Medulla oblongata (tissue), 1 donor: ENCODE measurements around the gene VPS13C.

Experiments used
- DNase-seq: peaks from one replicate; pipeline ENCODE4 v3.0.0-alpha.2; 2015; ENCODE audit errors: extremely low spot score

Gene VPS13C

DNA sequence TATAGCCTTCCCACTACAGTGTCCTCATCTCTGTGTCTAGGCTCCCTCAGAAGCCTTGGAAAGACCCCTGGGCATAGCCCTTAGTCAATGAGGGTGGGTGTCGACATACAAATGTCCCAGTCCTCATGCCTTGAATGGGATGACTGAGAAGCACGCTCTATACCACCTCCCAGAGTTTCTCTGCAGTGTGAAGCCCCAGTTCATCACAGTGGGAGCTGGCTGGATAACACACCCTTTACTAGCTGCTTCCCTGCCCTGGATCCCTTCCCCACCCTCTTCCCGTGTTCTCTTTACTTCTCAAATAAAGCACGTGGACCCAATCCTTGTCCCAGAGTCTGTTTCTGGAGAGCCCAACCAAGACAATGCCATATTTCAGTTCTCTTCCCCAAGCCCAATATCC is 239.3 kb downstream of the VPS13C start:
- DNase-seq: no peak

DNA sequence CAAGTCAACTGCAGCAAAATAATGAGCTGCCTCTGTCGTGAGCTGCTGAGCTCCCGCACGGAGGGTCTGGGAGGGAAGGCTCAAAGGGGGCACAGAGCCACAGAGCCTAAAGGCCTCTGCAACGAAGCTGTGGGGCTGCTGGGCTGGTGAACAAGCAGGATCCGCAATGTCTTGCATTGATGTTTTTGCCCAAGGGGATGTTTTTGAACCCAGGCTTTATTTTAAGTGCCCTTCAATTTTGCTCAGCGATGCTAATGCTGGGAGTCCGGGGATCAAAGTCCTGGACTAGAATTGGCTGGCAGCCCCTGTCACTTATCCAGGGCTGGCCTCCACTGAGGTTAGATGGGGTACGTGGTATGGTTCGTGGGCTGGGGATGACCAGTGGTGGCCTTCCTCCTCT is 240.0 kb downstream of the VPS13C start:
- no peak for DNase-seq

DNA sequence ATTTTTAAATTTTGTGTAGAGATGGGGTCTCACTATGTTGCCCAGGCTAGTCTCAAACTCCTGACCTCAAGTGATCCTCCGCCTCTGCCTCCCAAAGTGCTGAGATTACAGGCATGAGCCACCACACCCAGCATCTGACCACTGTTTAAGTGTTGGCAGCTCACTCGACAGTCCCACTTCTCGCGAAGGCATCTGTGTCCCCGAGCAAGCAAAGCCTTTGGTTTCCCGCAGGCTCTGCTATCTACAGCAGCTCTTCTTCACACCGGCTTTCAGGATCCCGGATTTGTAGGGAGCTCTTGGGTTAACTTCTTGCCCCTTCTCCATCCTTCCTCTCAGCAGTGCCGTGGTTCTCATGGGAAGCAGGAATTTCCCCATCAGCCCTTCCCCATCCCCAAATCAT is 240.9 kb downstream of the VPS13C start:
- no peak for DNase-seq

DNA sequence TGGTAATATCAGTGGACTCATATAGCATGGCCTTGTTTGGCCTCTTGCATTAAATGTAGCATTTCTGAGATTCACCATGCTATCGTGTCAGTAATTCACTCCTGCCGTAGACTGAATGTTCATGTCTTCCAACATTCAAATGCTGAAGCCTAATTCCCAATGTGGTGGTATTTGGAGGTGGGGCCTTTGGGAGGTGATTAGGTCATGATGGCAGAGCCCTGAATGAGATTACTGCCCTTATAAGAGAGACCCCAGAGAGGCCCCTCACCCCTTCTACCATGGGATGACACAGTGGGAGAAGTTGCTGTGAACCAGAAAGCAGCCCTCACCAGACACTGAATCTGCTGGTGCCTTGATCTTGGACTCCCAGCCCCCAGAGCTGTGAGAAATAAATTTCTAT is 241.4 kb downstream of the VPS13C start:
- no peak for DNase-seq

DNA sequence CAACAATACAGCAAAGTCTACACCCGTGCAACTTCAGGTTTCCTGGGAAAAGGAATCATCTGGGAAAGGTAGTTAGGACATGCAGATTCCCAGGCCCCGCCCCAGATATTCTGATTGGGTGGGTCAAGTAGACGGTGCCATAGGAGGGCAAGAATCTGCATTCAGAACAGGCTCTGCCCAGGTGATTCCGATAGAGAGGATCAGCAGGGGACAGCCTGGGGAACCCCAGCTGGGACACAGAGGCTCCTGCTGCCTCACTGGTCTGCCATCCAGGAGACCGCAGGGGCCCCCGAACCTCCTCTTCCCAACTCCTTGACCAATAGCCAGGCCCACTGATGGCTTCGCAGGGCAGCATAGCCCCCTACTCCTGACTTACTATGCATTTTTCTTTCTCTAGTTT is 243.4 kb downstream of the VPS13C start:
- no peak for DNase-seq

DNA sequence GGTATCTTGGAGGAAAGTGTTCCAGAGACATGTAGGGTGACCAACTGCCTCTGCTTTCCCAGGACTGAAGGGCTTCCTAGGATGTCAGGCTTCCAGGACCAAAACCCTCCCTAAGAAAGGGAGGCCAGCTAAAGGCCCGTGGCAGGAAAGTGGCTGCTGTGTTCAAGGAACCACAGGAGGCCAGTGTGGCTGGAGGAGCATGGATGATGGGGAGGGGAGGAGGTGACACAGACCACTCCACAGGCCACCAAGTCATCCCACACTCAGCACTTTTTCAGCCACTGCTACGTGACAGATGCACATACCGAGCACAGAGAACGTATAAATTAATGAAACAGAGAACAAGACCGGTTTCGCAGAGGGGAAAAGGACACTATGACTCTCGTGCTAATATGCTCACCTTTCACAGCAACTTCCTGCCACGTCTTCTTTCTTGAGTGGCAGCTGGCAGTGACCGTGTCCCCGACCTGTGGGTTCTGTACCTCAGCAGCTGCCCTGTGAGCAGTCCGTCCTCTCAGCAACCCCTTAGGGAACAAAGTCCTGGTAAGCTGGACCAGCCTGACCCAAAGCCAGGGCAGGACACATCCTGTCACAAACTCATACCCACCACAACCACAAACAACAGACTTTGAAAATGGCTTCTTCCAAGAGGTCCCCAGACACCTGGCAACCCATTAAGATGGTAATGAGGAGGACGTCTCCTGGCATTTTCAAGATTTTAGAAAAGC is 244.7 kb downstream of the VPS13C start:
- no peak for DNase-seq

DNA sequence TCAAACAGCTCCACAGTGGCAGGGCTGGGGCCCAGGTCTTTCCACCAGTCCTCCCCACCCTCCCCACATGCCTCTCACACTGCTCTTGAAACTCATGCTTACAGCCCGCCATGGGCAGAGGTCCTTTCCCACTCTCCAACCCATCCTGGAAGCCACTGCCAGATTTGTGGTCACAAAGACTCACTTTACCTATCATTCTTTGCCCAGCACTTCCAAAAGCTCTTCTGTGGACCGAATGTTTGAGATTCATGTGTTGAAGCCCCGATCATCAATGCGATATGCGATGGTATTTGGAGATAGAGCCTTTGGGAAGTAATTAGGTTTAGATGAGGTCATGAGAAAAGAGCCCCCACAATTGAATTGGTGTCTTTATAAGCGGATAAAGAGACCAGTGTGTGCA is 247.8 kb downstream of the VPS13C start:
- DNase-seq: no peak

DNA sequence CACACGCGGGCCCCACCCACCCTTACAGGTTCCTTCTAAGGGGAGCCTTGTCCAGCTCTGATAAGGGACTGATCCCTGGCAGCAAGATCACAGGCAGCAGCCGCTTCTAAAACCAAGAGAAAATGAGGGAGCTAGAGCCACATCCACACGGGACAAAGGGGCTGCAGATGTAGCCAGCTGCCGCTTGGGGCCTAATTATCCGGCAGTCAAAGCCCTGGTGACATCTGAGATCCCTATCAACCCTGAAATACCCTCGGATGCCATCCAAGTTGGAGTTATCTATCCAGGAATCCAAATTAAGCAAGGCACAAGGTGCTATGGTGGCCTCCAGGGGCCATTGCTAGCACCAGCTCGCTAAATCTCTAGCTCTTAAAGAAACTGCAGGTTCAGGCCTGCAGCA is 248.3 kb downstream of the VPS13C start:
- no peak for DNase-seq

DNA sequence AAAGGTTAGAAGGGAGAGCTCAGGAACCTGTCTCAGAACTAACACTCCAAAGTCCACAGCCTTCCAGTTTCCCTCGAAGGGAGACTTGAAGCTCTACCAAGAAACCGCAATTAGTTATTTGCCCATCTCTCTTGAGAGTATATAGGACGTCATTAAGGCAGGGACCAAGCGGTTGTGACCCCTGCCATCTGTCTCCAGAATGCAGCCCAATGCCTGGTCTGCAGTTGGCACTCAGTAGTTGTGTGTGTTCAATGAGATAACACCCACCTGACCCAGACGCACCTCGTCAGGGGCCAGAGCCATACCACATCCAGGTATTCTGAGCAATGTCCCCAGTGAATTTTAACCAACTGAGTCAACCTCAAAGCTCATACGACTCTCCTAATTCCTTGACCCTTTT is 251.0 kb downstream of the VPS13C start:
- DNase-seq: no peak

DNA sequence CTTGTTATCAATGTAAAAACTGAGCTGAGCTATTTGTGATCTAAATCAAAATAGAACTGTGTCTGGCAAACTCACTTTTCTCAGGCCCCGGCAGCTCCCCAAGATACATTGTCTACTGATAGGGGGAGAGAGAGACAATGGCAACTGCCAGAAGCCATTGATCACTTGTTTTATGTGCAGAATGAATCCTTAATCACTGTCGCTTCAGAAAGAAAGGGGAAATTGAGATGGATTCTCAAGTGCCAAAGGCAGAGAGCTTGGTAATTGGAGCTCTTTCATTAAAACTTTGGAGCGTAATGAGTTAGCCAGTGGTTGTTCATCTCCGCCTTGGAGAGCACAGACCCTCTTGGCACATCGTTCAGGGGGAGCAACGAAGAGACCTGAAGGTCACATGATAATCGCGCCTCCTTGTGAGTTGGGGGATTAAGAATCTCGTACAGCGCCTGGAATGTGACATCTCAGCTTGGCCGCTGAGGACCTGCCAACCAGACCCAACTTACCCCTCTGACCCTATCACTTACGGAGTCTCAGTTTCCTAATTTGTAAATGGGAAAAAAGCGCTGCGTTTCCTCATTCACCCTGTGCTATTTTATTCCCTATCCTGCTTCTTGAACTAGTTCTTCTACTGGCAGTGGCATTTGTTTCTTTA is 252.8 kb downstream of the VPS13C start:
- no peak for DNase-seq
